ENCODE measurements around the gene PBRM1.

The PBRM1 gene

DNA sequence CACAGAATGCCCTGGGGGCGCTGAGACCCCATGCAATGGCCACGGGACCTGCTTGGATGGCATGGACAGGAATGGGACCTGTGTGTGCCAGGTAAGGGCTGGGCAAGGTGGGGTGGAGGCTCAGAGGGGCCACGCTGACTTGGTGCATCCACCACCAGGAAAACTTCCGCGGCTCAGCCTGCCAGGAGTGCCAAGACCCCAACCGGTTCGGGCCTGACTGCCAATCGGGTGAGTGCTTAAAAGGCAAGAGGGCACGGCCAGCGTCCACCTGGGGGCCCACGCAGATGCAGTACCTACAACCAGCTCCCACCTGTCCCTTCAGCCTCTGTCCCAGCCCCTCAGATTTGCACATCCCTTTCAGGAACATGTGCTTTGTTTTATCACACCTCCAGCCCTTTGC is 183.7 kb downstream of the PBRM1 start:
- DNase-seq: no peak

DNA sequence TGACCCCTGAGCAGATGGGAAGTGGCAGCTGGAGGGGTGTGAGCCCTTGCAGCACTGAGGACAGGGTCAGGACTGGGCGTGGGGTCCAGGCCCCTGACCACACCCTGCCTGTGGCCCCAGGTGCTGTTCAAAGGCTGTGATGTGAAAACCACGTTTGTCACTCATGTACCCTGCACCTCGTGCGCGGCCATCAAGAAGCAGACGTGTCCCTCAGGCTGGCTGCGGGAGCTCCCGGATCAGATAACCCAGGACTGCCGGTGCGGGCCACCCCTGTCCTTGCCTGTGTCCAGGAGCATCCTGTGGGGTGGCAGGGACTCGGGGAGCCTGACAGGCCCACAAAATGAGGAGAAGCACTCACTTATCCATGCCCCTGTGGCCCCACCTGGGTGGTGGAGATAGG is 184.7 kb downstream of the PBRM1 start:
- no peak for DNase-seq

DNA sequence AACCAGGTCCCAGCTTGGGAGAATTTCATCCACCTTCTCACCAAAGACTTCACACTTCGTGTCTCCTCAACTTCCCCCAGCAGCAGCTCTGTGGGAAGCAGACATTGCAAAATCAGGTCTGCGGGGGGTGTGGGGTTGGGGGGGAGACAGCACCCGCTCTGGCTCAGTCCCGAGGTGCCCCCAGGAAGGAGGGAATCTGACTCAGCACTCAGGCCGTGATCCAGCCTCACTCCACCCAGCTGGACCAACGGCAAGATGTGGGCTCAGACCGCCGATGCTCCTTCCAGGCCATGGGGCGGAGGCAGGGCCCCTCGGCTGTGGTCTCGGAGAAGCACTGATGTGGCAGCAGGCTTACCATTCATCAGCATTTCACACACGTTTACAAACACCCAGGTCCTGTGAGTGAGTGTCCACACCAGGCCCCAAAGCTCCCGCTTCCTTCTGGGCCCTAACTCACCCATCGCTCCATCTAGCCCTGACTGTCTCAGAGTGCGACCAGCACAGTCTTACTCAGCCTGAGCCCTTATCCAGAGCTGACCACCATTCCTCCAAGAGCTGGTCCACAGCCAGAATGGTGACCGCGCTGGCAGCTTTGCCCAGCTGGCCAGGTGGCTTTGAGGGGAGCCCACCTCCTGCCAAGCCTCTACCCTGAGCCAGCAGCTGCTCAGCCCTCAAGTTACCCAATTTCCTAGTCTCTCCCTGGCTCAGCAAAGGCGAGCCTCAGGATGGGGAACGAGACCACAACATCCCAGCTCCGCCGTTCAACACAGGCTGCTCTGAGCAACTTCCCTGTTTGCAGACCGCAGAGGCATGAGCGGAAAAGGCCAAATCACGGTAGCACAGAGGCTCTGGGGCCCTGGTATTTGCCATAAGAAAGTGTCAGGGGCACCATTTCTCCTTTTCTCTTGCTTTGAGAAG is 187.3 kb downstream of the PBRM1 start:
- DNase-seq: no peak

DNA sequence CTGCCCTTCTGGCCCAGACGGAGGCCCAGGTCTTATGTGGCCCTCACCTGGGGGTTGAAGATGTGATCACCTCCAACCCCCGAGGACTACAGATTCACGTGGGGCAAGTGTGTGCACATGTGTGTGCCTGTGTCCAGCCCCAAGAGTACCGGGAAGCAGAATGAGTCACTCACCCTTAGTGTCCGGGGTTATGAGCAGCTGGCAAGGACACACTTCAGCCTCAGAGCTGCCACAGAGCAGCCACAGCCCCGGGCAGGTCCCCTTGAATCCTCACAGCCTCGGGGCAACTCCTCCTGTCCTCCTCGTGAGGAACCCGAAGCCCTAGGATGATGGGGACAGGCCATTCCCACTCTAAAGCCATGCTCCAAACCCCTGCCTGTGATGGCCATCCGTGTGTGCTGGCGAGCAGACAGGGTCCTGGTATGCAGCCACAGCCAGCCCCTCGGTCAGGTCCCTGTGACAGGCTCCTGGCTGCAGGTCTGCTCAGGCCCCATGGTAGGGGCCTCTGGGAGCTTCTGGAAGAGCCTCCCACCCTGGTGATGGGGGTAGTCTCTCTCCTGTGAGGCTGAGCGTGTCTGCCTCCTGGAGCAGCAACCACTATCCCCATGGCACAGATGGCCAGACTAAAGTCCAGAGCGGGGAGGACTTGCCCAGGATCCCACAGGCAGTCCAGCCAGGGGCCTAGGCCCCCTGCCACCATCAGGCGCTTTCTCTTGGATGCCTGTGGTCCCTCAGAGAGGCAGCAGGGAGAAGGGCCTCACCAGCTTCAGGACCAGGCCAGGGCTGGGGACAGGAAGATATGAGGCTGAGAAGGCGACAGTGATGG is 189.7 kb downstream of the PBRM1 start:
- no peak for DNase-seq

Measured in NK-92 treated with Interleukin-12 subunit alpha and Interleukin-12 subunit beta, amount 100 ng/mL, for 24 hours (cell line).